ENCODE data around the gene PLCB4.

GRCh38 chr20:9447182-9447581, 378.3 kb downstream of the PLCB4 start:
- TF ChIP-seq CTCF (optimal IDR thresholded peaks at IDR 0.05 in 1 of 3, IDR thresholded peaks at IDR 0.05 in 1 of 3, conservative IDR thresholded peaks at IDR 0.05 in 1 of 3; ENCODE audit: extremely low read depth in 1 of 3, insufficient read depth in 2 of 3, low read length in 3 of 3) (no peak), EZH2 (IDR thresholded peaks at IDR 0.05; ENCODE audit: low read length) (no peak)
